Activated B cell treated with CpG ODN at 0.5 μM for 24 hours (primary cell): ENCODE results near the gene TRAPPC11. TPM values are rescaled to one million over a fixed set of nuclear protein-coding genes. Genes with fewer than 3 reads are reported as not detected.

Source experiments
- ATAC-seq: fragments of 200-7000 bp; cut with Tn5 transposase; one replicate; pipeline ENCODE4 v1.10.0; 2021; ENCODE audit warnings: low read depth, mild to moderate bottlenecking, moderate library complexity
- CTCF ChIA-PET: fragments of 350-600 bp; sonication (Branson Sonifier 250); formaldehyde crosslinking; loops from one replicate; lab custom pipeline; 2021; ENCODE audit warnings: antibody characterized with exemption; lab: Charles Lee
- POLR2A ChIA-PET: fragments of 350-600 bp; sonication (Branson Sonifier 250); formaldehyde crosslinking; loops from one replicate; lab custom pipeline; 2021; ENCODE audit warnings: antibody characterized with exemption; lab: Charles Lee
- DNase-seq: peaks from one replicate; pipeline ENCODE4 v3.0.0; 2022
- H3K27ac Mint-ChIP-seq: one replicate; pipeline ENCODE4 v1.8.0; 2020; ENCODE audit warnings: mixed read lengths
- H3K27me3 Mint-ChIP-seq: one replicate; pipeline ENCODE4 v1.8.0; 2021; ENCODE audit warnings: mixed read lengths
- H3K36me3 Mint-ChIP-seq: one replicate; pipeline ENCODE4 v1.8.0; 2021; ENCODE audit warnings: low read depth, mixed read lengths
- H3K4me1 Mint-ChIP-seq: one replicate; pipeline ENCODE4 v1.8.0; 2021; ENCODE audit warnings: mixed read lengths
- H3K4me3 Mint-ChIP-seq: one replicate; pipeline ENCODE4 v1.8.0; 2020; ENCODE audit warnings: mild to moderate bottlenecking, mixed read lengths
- H3K9me3 Mint-ChIP-seq: one replicate; pipeline ENCODE4 v1.8.0; 2020; ENCODE audit warnings: mixed read lengths
- intact Hi-C: fragments of 100-400 bp; cut with micrococcal nuclease; formaldehyde crosslinking; loops from one replicate; pipeline ENCODE4 v1.15.1; 2024
- total RNA-seq: library from RNA; stranded (reverse); gene quantifications from 2 replicates; pipeline ENCODE4 v1.2.3, GENCODE V29; 2022
- TF ChIP-seq, protein P1 (sequence below): fragments of 200-600 bp; IDR thresholded peaks from one replicate; pipeline ENCODE4 v1.8.0; 2022; ENCODE audit warnings: antibody characterized with exemption, mild to moderate bottlenecking

TRAPPC11 gene
- total RNA-seq, 1 donor from 2014 or later, result 45.2 TPM

DNA sequence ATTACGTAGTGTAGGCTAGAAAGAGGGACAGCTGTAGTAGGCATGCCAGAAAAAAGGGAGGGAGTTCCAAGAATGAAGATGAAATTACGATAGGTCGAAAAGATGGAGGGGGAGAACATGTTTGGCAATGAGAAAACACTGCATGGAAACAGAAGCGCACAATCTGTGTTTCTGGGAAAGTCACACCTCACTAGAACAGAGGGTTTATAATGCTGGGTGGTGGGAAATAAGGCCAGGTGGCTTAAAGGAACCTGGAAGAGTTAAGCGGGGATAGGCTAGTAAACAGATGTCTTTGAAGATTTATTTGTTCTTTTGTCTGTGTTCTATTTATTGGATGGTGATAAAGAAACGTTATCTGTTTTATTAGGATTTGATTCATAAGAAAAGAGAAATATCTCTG, 29.1 kb downstream of the TRAPPC11 start:
- H3K4me1 Mint-ChIP-seq, result no peaks in the 10 kb centered on the region
- ChIA-PET CTCF (no interaction called here), POLR2A (no interaction called here)
- ATAC-seq (no peak), DNase-seq (no peak)
- no peaks in the 10 kb centered on the region for H3K27me3 Mint-ChIP-seq
- TF ChIP-seq, protein P1, sequence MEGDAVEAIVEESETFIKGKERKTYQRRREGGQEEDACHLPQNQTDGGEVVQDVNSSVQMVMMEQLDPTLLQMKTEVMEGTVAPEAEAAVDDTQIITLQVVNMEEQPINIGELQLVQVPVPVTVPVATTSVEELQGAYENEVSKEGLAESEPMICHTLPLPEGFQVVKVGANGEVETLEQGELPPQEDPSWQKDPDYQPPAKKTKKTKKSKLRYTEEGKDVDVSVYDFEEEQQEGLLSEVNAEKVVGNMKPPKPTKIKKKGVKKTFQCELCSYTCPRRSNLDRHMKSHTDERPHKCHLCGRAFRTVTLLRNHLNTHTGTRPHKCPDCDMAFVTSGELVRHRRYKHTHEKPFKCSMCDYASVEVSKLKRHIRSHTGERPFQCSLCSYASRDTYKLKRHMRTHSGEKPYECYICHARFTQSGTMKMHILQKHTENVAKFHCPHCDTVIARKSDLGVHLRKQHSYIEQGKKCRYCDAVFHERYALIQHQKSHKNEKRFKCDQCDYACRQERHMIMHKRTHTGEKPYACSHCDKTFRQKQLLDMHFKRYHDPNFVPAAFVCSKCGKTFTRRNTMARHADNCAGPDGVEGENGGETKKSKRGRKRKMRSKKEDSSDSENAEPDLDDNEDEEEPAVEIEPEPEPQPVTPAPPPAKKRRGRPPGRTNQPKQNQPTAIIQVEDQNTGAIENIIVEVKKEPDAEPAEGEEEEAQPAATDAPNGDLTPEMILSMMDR, result no peak
- no peak overlapping the region for H3K27ac Mint-ChIP-seq
- intact Hi-C loops, result no loop called here
- no peaks in the 10 kb centered on the region for H3K9me3 Mint-ChIP-seq
- H3K36me3 Mint-ChIP-seq, result peaks cover 73% of the 10 kb centered on the region
- no peak overlapping the region for H3K4me3 Mint-ChIP-seq

DNA sequence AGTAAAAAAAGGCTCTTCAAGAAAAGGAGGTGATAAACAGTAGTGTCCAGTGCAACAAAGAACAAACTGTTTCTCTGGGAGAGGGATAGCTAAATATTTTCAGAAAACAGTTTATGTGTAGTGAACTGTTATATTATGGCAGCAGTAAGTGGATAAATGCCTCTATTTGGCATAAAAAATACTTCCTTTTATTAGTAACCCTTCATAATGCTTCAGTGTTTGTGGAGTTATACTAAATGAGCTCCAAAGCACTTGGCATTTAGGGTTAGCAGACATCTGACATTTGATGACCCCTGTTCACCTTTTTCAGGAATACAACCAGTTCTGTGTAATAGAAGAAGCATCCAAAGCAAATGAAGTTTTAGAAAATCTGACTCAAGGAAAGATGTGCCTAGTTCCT, 31.9 kb downstream of the TRAPPC11 start:
- Mint-ChIP-seq H3K27me3 (no peaks in the 10 kb centered on the region), H3K9me3 (no peaks in the 10 kb centered on the region), H3K36me3 (peaks cover 72% of the 10 kb centered on the region), H3K27ac (no peak overlapping the region), H3K4me1 (no peaks in the 10 kb centered on the region), H3K4me3 (no peak overlapping the region)
- TF ChIP-seq, protein P1, result no peak
- CTCF ChIA-PET, result no interaction called here
- DNase-seq (no peak), ATAC-seq (no peak)
- POLR2A ChIA-PET, result no interaction called here
- intact Hi-C loops, result no loop called here

DNA sequence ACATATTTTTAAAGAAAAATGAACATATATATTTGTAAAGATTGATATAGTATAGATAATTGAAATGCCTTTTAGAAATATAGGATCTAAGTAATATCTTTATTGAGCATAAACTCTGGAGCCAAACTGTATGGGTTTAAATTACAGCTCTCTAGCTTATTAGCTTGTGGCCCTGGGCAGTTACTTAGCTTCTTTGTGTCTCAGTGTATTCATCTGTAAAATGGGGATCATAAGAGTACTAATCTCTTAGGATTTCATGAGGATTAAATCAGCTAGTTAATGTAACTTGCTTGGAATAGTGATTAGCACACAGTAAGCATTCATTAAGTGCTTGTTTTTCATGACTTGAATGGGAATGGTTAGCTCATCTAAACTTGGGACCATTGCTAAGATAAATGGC, 32.8 kb downstream of the TRAPPC11 start:
- H3K27ac Mint-ChIP-seq, result no peak overlapping the region
- no peak for ATAC-seq
- TF ChIP-seq, protein P1, result no peak
- H3K4me3 Mint-ChIP-seq, result no peak overlapping the region
- no peaks in the 10 kb centered on the region for H3K4me1 Mint-ChIP-seq
- DNase-seq, result no peak
- peaks cover 73% of the 10 kb centered on the region for H3K36me3 Mint-ChIP-seq
- ChIA-PET POLR2A (no interaction called here), CTCF (no interaction called here)
- no peaks in the 10 kb centered on the region for H3K27me3 Mint-ChIP-seq
- intact Hi-C loops, result no loop called here
- no peaks in the 10 kb centered on the region for H3K9me3 Mint-ChIP-seq

DNA sequence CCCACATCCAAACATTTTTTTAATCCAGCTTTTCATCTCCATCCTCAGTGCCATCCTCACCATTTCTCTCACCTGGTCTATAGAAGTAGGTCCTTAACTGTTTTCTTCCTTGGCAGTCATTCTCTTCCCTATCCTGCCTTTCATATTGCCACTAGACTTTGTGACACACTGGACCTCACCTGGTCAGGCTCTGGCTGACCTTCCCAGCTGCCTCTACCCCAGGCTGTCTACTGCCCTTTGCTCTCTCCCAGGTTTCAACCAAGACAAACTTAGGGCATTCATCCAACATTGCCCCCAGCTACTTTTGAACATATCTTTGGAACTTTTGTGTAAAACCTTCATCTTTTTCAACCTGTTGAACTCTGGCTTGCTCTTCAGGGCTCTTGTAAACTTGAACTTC, 39.8 kb downstream of the TRAPPC11 start:
- TF ChIP-seq, protein P1, result no peak
- Mint-ChIP-seq H3K36me3 (peaks cover 83% of the 10 kb centered on the region), H3K4me3 (no peak overlapping the region), H3K9me3 (no peaks in the 10 kb centered on the region), H3K4me1 (no peaks in the 10 kb centered on the region), H3K27ac (no peak overlapping the region), H3K27me3 (no peaks in the 10 kb centered on the region)
- DNase-seq (no peak), ATAC-seq (no peak)
- ChIA-PET CTCF (no interaction called here), POLR2A (no interaction called here)
- intact Hi-C loops, result no loop called here

DNA sequence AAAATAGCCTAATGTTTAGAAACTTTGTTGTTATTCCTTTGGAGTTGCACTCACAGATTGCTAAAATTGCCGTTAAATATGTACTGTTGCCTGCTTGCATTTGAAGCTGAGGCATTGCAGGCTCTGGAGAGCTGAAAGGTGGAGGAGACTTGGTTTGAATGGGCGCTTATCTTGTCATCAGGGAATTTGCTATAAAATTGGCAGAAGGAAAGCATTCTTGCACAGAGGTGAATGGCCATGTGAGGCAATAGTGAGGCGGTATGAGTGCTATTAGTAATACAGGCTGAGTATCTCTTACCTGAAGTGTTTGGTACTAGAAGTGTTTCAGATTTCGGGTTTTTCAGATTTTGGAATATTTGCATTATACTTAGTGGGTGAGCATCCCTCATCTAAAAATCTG, 41.3 kb downstream of the TRAPPC11 start:
- ATAC-seq (no peak), DNase-seq (no peak)
- H3K27me3 Mint-ChIP-seq, result no peaks in the 10 kb centered on the region
- ChIA-PET CTCF (no interaction called here), POLR2A (no interaction called here)
- H3K36me3 Mint-ChIP-seq, result peaks cover 81% of the 10 kb centered on the region
- H3K9me3 Mint-ChIP-seq, result no peaks in the 10 kb centered on the region
- H3K4me3 Mint-ChIP-seq, result no peak overlapping the region
- H3K27ac Mint-ChIP-seq, result no peak overlapping the region
- TF ChIP-seq, protein P1, result no peak
- no peaks in the 10 kb centered on the region for H3K4me1 Mint-ChIP-seq
- intact Hi-C loops, result no loop called here
